GM23338 (cell line): Measurements from ENCODE around the gene TTC22.

Experiments
- CREB1 ChIP-seq: fragments of 250-450 bp; sonication (Bioruptor Pico); IDR thresholded peaks from 2 replicates; pipeline ENCODE4 v1.5.0; 2020; ENCODE audit warnings: low read depth, mild to moderate bottlenecking, moderate library complexity
- CTCF ChIP-seq, 2 experiments: fragments of 200-600 bp in 1 of 2; sonication (generic) in 1 of 2; conservative IDR thresholded peaks; 2 replicates each; pipeline versions ENCODE4 v1.5.1 to v1.6.1; 2016 to 2017; ENCODE audit warnings: antibody characterized with exemption in 2 of 2, low read depth in 2 of 2, mild to moderate bottlenecking in 2 of 2, moderate library complexity in 1 of 2
- EZH2 ChIP-seq: fragments of 200-600 bp; sonication (generic); IDR thresholded peaks from one replicate; pipeline ENCODE4 v1.8.0; 2017; ENCODE audit warnings: antibody characterized with exemption, mild to moderate bottlenecking, low read depth; ENCODE audit not compliant: unreplicated experiment
- REST ChIP-seq: IDR thresholded peaks from one replicate; pipeline ENCODE4 v1.6.1; 2018; ENCODE audit warnings: antibody characterized with exemption; ENCODE audit not compliant: unreplicated experiment

GRCh38 chr1:54837002-54837853 is 36.1 kb upstream of the TTC22 start:
- no peak for TF ChIP-seq CTCF (conservative IDR thresholded peaks at IDR 0.05; ENCODE audit: low read depth in 2 of 2)
- TF ChIP-seq CREB1 (CRISPR knock-in tag) = no peak
- TF ChIP-seq REST = no peak
- no peak for TF ChIP-seq EZH2
